Esophagus squamous epithelium (tissue), 4 donors: ENCODE results near the gene SLC10A7.

Source experiments
- POLR2A ChIP-seq, 4 donors: fragments of 450-650 bp; IDR thresholded peaks; one replicate each; pipeline ENCODE4 v1.6.1; 2017; ENCODE audit warnings: antibody characterized with exemption in 4 of 4, mild to moderate bottlenecking in 4 of 4, moderate library complexity in 3 of 4
- TF ChIP-seq, protein P1 (sequence below), 6 experiments: fragments of 450-650 bp in 4 of 6; fragments of 200-600 bp in 2 of 6; sonication (generic) in 2 of 6; IDR thresholded peaks; one replicate each; pipeline ENCODE4 v1.5.1; 2016 to 2019; ENCODE audit warnings: antibody characterized with exemption in 6 of 6, mild to moderate bottlenecking in 4 of 6, moderate library complexity in 4 of 6

DNA sequence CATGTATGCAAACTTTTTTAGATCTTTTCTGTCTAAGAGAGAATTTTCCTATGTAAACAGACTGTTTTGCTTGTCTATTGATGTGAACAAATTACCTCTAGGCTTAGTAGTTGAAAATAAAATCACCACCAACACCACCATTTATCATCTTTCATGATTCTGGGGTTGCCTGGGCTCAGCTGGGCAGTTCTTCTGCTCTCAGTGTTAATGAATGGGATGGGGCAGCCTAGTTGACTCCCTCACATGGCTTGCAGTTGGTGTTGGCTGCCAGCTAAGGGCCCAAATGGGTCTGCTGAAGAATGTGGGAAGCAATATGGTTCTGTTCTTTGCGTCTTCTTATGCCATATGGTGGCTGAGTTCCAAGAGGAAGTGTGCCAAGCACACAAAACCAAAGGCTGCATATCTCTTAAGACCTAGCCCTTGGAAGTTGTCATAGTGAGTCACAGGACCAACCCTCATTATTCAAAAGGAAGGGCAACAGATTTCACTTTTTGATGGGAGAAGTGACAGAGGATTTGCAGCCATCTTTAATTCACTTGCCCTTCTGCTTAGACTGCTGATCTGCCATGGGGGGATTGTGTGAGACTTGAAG, 289.5 kb downstream of the SLC10A7 start:
- TF ChIP-seq, protein P1, sequence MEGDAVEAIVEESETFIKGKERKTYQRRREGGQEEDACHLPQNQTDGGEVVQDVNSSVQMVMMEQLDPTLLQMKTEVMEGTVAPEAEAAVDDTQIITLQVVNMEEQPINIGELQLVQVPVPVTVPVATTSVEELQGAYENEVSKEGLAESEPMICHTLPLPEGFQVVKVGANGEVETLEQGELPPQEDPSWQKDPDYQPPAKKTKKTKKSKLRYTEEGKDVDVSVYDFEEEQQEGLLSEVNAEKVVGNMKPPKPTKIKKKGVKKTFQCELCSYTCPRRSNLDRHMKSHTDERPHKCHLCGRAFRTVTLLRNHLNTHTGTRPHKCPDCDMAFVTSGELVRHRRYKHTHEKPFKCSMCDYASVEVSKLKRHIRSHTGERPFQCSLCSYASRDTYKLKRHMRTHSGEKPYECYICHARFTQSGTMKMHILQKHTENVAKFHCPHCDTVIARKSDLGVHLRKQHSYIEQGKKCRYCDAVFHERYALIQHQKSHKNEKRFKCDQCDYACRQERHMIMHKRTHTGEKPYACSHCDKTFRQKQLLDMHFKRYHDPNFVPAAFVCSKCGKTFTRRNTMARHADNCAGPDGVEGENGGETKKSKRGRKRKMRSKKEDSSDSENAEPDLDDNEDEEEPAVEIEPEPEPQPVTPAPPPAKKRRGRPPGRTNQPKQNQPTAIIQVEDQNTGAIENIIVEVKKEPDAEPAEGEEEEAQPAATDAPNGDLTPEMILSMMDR (IDR thresholded peaks at IDR 0.05): no peak
- TF ChIP-seq POLR2A (IDR thresholded peaks at IDR 0.05): no peak
